GM12878 (cell line): ENCODE results near the gene LIMS2. TPM values are rescaled to one million over a fixed set of nuclear protein-coding genes. Genes with fewer than 3 reads are reported as not detected.

Experiments
- ATAC-seq: fragments of 200-7000 bp; cut with Tn5 transposase; 3 replicates; pipeline ENCODE4 v1.9.1; 2020; ENCODE audit warnings: mild to moderate bottlenecking, moderate library complexity
- BruUV-seq: library from RNA; stranded (reverse); fragments of 400-500 nt; replicated peaks from 2 replicates; lab custom pipeline; 2021; lab: Mats Ljungman, UMichigan
- CTCF ChIA-PET: fragments of 300-600 bp; sonication (Branson Sonifier 250); formaldehyde crosslinking; extraction: SDS; loops from one replicate; lab custom pipeline; 2021; ENCODE audit warnings: inconsistent platforms; lab: Yijun Ruan, JAX
- POLR2A ChIA-PET: fragments of 350-600 bp; formaldehyde crosslinking; extraction: SDS; loops from one replicate; lab custom pipeline; 2021; ENCODE audit warnings: inconsistent platforms; lab: Charles Lee
- RAD21 ChIA-PET: fragments of 300-600 bp; sonication (Branson Sonifier 250); formaldehyde crosslinking; loops from one replicate; lab custom pipeline; 2023; ENCODE audit warnings: antibody characterized with exemption; ENCODE audit not compliant: unreplicated experiment; lab: Charles Lee
- SMC1A ChIA-PET: fragments of 300-600 bp; sonication (Branson Sonifier 250); formaldehyde crosslinking; loops from one replicate; lab custom pipeline; 2023; ENCODE audit not compliant: unreplicated experiment, uncharacterized antibody; lab: Charles Lee
- DNase-seq: peaks from one replicate; pipeline ENCODE4 v3.0.0-alpha.2; 2011; ENCODE audit warnings: low read depth, low spot score
- FAIRE-seq: peaks from 3 replicates; lab custom pipeline; 2011; peaks lifted over from hg19 to GRCh38; lab: Jason Lieb, UNC
- H2AFZ ChIP-seq: 2 replicates; pipeline ENCODE4 v1.6.0; 2011; ENCODE audit warnings: low read depth, low read length, control low read depth; ENCODE audit not compliant: control insufficient read depth
- H3K27ac ChIP-seq: 2 replicates; pipeline ENCODE4 v1.5.1; 2011; ENCODE audit warnings: control low read depth; ENCODE audit not compliant: control insufficient read depth, insufficient read depth
- H3K27me3 ChIP-seq, 2 experiments: replicated peaks in 1 of 2; 2 replicates each; pipeline versions ENCODE4 v1.6.0 to v1.6.1; 2011; ENCODE audit warnings: low read length in 1 of 2; ENCODE audit not compliant: control insufficient read depth in 2 of 2, insufficient read depth in 2 of 2
- H3K36me3 ChIP-seq, 2 experiments: 2 replicates each; pipeline ENCODE4 v1.5.1; 2011; ENCODE audit warnings: low read length in 1 of 2; ENCODE audit not compliant: control insufficient read depth in 2 of 2, insufficient read depth in 2 of 2
- H3K4me1 ChIP-seq: 2 replicates; pipeline ENCODE4 v1.6.1; 2011; ENCODE audit warnings: mild to moderate bottlenecking, low read length, moderate library complexity, mixed read lengths; ENCODE audit not compliant: control insufficient read depth, insufficient read depth
- H3K4me2 ChIP-seq: 2 replicates; pipeline ENCODE4 v1.6.0; 2011; ENCODE audit warnings: control low read depth; ENCODE audit not compliant: control insufficient read depth, insufficient read depth
- H3K4me3 ChIP-seq: fragments of 200-600 bp; sonication (generic); 2 replicates; pipeline ENCODE4 v1.5.1; 2016
- H3K79me2 ChIP-seq: 2 replicates; pipeline ENCODE4 v1.6.0; 2011; ENCODE audit warnings: low read length; ENCODE audit not compliant: control insufficient read depth, insufficient read depth
- H3K9ac ChIP-seq: 2 replicates; pipeline ENCODE4 v1.8.0; 2011; ENCODE audit warnings: low read length, control low read depth, mixed read lengths; ENCODE audit not compliant: control insufficient read depth, insufficient read depth
- H3K9me3 ChIP-seq: replicated peaks from 3 replicates; pipeline ENCODE4 v1.5.1; 2011; ENCODE audit warnings: mild to moderate bottlenecking, low read length; ENCODE audit not compliant: control insufficient read depth, insufficient read depth
- H4K20me1 ChIP-seq: 2 replicates; pipeline ENCODE4 v1.6.0; 2011; ENCODE audit not compliant: control insufficient read depth, insufficient read depth
- ASH2L ChIP-seq: fragments of 300-600, 200-600 bp; sonication (generic); IDR thresholded peaks from 2 replicates; pipeline ENCODE4 v1.6.1; 2017; ENCODE audit warnings: low read depth, mild to moderate bottlenecking, borderline replicate concordance
- BACH1 ChIP-seq: fragments of 450-650 bp; IDR thresholded peaks from 2 replicates; pipeline ENCODE4 v1.6.1; 2017; ENCODE audit warnings: mild to moderate bottlenecking, borderline replicate concordance
- BHLHE40 ChIP-seq, 2 experiments: fragments of 450-650 bp in 1 of 2; IDR thresholded peaks; 2 replicates each; pipeline ENCODE4 v1.6.1; 2011 to 2017; ENCODE audit warnings: low read depth in 2 of 2, borderline replicate concordance in 1 of 2, improper control_type of control experiment in 1 of 2, low read length in 1 of 2, mild to moderate bottlenecking in 1 of 2
- CEBPB ChIP-seq, 2 experiments: fragments of 150-350 bp in 1 of 2; IDR thresholded peaks; 2 replicates each; pipeline ENCODE4 v1.6.1; 2012 to 2014; ENCODE audit warnings: low read depth in 2 of 2, low read length in 2 of 2, borderline replicate concordance in 1 of 2, inconsistent platforms in 1 of 2
- CHD4 ChIP-seq: fragments of 200-600 bp; sonication (generic); IDR thresholded peaks from 2 replicates; pipeline ENCODE4 v1.6.1; 2016; ENCODE audit warnings: mild to moderate bottlenecking
- ESRRA ChIP-seq: IDR thresholded peaks from 2 replicates; pipeline ENCODE4 v1.6.1; 2012; ENCODE audit warnings: mild to moderate bottlenecking, low read length, improper control_type of control experiment
- JUND ChIP-seq: IDR thresholded peaks from 2 replicates; pipeline ENCODE4 v1.6.1; 2012; ENCODE audit warnings: low read depth, mild to moderate bottlenecking, low read length, improper control_type of control experiment, moderate library complexity
- LARP7 ChIP-seq: fragments of 450-650 bp; IDR thresholded peaks from 2 replicates; pipeline ENCODE4 v1.6.1; 2017; ENCODE audit warnings: mild to moderate bottlenecking
- MEF2A ChIP-seq: IDR thresholded peaks from 2 replicates; pipeline ENCODE4 v1.6.1; 2011; ENCODE audit warnings: low read depth, mild to moderate bottlenecking, low read length, moderate library complexity; ENCODE audit not compliant: insufficient read depth
- SREBF2 ChIP-seq: IDR thresholded peaks from 2 replicates; pipeline ENCODE4 v1.6.1; 2012; ENCODE audit warnings: mild to moderate bottlenecking, low read length
- ZNF207 ChIP-seq: fragments of 450-650 bp; IDR thresholded peaks from 2 replicates; pipeline ENCODE4 v1.6.1; 2014; ENCODE audit warnings: antibody characterized with exemption, mild to moderate bottlenecking, borderline replicate concordance
- WGBS: methylation state at CpG from one replicate; pipeline ENCODE4 v1.1.6; 2016; ENCODE audit warnings: low lambda C conversion rate; ENCODE audit not compliant: insufficient replicate concordance, insufficient coverage; ENCODE audit errors: missing lambda C conversion rate; 5-methylcytosine and 5-hydroxymethylcytosine counted together
- in situ Hi-C: fragments of 300-500 bp; cut with MboI; formaldehyde crosslinking; loops from 9 replicates; pipeline ENCODE4 v1.14.3; 2018; ENCODE audit warnings: mixed read lengths
- intact Hi-C: fragments of 100-400 bp; cut with micrococcal nuclease; formaldehyde crosslinking; loops from one replicate; pipeline ENCODE4 v1.14.2; 2022; ENCODE audit not compliant: unreplicated experiment
- polyA plus RNA-seq, 11 experiments: library from polyadenylated mRNA; depleted of rRNA in 4 of 11; unstranded in 6 of 11; stranded (reverse) in 5 of 11; fragments of >200 nt; fragmentation: Nextera tagmentation in 4 of 11; fragmentation: Illumina TruSeq in 1 of 11; extraction: Ambion mirVana in 4 of 11; extraction: Trizol in 1 of 11; gene quantifications; 1 replicate in 1 of 11; 2 replicates in 10 of 11; pipeline versions ENCODE4 v1.2.1 to v1.2.3, GENCODE V29; 2011 to 2016; ENCODE audit warnings: inconsistent platforms in 2 of 11, missing spikeins in 2 of 11, low read depth in 1 of 11
- total RNA-seq, 4 experiments: library from RNA; depleted of rRNA in 3 of 4; stranded (reverse); fragments of >200 nt in 3 of 4; fragmentation: Illumina TruSeq in 1 of 4; extraction: Trizol in 1 of 4; gene quantifications; 2 replicates each; pipeline versions ENCODE4 v1.2.1 to v1.2.3, GENCODE V29; 2013 to 2021
- TF ChIP-seq, protein P1 (sequence below): fragments of 450-650 bp; IDR thresholded peaks from 2 replicates; pipeline ENCODE4 v1.6.1; 2018; ENCODE audit warnings: borderline replicate concordance, mild to moderate bottlenecking; ENCODE audit not compliant: partially characterized antibody
- TF ChIP-seq, protein P2 (sequence below): fragments of 450-650 bp; IDR thresholded peaks from 2 replicates; pipeline ENCODE4 v1.6.1; 2016; ENCODE audit warnings: mild to moderate bottlenecking
- TF ChIP-seq, protein P3 (sequence below): fragments of 450-650 bp; IDR thresholded peaks from 2 replicates; pipeline ENCODE4 v1.6.1; 2017; ENCODE audit warnings: antibody characterized with exemption, mild to moderate bottlenecking, moderate library complexity

Gene LIMS2
- total and polyA plus RNA-seq, 10 of the 15 experiments (the other 5 are each of a cell fraction or from before 2014, with no cell fraction given): 0.06 to 0.81 (median 0.16) TPM; not detected in 2

DNA sequence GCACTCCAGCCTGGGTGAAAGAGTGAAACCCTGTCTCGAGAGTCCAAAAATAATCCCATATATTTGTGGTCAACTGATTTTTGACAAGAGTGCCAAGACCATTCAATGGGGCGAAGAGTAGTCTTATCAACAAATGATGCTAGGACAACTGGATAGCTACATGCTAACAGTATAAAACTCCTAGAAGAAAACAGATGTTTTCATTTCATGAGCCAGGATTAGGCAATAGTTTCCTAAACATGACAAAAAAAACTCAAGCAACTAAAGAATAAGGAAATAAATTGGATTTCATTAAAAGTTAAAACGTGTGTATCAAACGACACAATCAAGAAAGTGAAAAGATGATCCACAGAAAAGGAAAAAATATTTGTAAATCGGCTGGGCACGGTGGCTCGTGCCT lies 6.3 kb downstream of the LIMS2 start (continued):
- TF ChIP-seq MEF2A (no peak), JUND (no peak), BACH1 (no peak)
- TF ChIP-seq, protein P1, sequence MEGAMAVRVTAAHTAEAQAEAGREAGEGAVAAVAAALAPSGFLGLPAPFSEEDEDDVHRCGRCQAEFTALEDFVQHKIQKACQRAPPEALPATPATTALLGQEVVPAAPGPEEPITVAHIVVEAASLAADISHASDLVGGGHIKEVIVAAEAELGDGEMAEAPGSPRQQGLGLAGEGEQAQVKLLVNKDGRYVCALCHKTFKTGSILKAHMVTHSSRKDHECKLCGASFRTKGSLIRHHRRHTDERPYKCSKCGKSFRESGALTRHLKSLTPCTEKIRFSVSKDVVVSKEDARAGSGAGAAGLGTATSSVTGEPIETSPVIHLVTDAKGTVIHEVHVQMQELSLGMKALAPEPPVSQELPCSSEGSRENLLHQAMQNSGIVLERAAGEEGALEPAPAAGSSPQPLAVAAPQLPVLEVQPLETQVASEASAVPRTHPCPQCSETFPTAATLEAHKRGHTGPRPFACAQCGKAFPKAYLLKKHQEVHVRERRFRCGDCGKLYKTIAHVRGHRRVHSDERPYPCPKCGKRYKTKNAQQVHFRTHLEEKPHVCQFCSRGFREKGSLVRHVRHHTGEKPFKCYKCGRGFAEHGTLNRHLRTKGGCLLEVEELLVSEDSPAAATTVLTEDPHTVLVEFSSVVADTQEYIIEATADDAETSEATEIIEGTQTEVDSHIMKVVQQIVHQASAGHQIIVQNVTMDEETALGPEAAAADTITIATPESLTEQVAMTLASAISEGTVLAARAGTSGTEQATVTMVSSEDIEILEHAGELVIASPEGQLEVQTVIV: no peak

DNA sequence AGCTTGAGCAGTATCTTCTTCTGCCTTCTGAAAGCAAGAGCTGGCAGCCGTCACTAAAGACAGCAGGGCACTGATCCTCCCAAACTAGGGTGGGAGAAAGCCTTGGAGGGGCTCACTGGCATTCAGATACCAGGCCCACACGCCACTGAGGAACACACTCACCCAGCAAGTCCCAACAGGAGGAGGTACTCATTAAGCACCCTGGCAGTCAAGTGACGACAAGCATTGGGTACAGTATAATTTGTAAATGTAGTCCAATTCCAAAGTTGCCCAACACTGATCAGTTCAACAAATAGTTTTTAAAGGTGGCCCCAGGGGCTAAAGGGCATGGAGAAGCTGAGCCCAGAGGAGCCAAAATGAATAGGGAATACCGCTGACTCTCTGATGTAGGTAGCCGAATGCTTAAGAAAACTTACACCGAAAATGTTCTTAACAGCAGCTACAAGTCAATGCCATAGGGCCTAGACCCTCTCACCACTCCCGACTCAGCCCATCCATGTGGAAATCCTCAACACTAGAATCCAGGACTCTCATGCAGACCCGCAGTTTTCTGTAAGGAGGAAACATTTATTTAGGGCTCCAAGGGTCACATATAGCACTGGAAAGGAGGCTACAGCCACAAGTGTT lies 9.9 kb downstream of the LIMS2 start:
- TF ChIP-seq, protein P2, sequence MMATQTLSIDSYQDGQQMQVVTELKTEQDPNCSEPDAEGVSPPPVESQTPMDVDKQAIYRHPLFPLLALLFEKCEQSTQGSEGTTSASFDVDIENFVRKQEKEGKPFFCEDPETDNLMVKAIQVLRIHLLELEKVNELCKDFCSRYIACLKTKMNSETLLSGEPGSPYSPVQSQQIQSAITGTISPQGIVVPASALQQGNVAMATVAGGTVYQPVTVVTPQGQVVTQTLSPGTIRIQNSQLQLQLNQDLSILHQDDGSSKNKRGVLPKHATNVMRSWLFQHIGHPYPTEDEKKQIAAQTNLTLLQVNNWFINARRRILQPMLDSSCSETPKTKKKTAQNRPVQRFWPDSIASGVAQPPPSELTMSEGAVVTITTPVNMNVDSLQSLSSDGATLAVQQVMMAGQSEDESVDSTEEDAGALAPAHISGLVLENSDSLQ: no peak
- no peak for TF ChIP-seq CHD4
- no peak for TF ChIP-seq SREBF2
- no peak for TF ChIP-seq LARP7
- no peak for TF ChIP-seq ZNF207
- TF ChIP-seq ASH2L: no peak
- TF ChIP-seq, protein P3, sequence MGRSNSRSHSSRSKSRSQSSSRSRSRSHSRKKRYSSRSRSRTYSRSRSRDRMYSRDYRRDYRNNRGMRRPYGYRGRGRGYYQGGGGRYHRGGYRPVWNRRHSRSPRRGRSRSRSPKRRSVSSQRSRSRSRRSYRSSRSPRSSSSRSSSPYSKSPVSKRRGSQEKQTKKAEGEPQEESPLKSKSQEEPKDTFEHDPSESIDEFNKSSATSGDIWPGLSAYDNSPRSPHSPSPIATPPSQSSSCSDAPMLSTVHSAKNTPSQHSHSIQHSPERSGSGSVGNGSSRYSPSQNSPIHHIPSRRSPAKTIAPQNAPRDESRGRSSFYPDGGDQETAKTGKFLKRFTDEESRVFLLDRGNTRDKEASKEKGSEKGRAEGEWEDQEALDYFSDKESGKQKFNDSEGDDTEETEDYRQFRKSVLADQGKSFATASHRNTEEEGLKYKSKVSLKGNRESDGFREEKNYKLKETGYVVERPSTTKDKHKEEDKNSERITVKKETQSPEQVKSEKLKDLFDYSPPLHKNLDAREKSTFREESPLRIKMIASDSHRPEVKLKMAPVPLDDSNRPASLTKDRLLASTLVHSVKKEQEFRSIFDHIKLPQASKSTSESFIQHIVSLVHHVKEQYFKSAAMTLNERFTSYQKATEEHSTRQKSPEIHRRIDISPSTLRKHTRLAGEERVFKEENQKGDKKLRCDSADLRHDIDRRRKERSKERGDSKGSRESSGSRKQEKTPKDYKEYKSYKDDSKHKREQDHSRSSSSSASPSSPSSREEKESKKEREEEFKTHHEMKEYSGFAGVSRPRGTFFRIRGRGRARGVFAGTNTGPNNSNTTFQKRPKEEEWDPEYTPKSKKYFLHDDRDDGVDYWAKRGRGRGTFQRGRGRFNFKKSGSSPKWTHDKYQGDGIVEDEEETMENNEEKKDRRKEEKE: no peak
- TF ChIP-seq BHLHE40 (IDR thresholded peaks at IDR 0.05; ENCODE audit: borderline replicate concordance in 1 of 2, low read depth in 2 of 2, low read length in 1 of 2): no peak
- no peak for TF ChIP-seq CEBPB (IDR thresholded peaks at IDR 0.05; ENCODE audit: borderline replicate concordance in 1 of 2, low read depth in 2 of 2, low read length in 2 of 2)
- no peak for TF ChIP-seq ESRRA
- TF ChIP-seq, all 136 proteins: peak for 0
- Histone ChIP-seq H3K36me3 (no peaks in the 10 kb centered on the region), H3K4me1 (no peaks in the 10 kb centered on the region), H3K27me3 (peaks cover 7 to 8% of the 10 kb centered on the region in 2 experiments), H2AFZ (no peak overlapping the region), H3K4me2 (no peak overlapping the region), H3K4me3 (no peak overlapping the region), H3K79me2 (no peaks in the 10 kb centered on the region), H3K27ac (no peak overlapping the region), H3K9ac (no peak overlapping the region), H4K20me1 (no peaks in the 10 kb centered on the region), H3K9me3 (no peaks in the 10 kb centered on the region)
- DNase-seq: no peak
- no peak for FAIRE-seq
- CTCF ChIA-PET: interaction anchor here (1.7 kb wide), 1 partner anchor 13 kb away, joined by 4 read pairs; no protein-coding TSS in a partner anchor
- RAD21 ChIA-PET: no interaction called here
- POLR2A ChIA-PET: no interaction called here
- ATAC-seq: no peak
- in situ Hi-C loops: no loop called here
- WGBS: 51% methylated on average over 8 of the region's 8 CpGs
- intact Hi-C loops: no loop called here
- BruUV-seq: no TSS peak
- SMC1A ChIA-PET: no interaction called here
